IMR-90 (cell line): ENCODE measurements around the gene AMIGO3. TPM values are rescaled to one million over a fixed set of nuclear protein-coding genes. Genes with fewer than 3 reads are reported as not detected.

Source experiments
- ATAC-seq: fragments of 200-7000 bp; cut with Tn5 transposase; 2 replicates; pipeline ENCODE4 v1.9.1; 2020; ENCODE audit warnings: low read depth, mild to moderate bottlenecking, moderate library complexity
- BruUV-seq: library from RNA; stranded (reverse); fragments of 400-500 nt; replicated peaks from 2 replicates; lab custom pipeline; 2021; lab: Mats Ljungman, UMichigan
- CTCF ChIA-PET: fragments of 300-600 bp; formaldehyde crosslinking; extraction: SDS; loops from one replicate; lab custom pipeline; 2021; ENCODE audit warnings: antibody characterized with exemption; lab: Yijun Ruan, JAX
- POLR2A ChIA-PET: fragments of 300-600 bp; sonication (Branson Sonifier 250); formaldehyde crosslinking; loops from one replicate; lab custom pipeline; 2022; ENCODE audit warnings: antibody characterized with exemption; ENCODE audit not compliant: unreplicated experiment; lab: Charles Lee
- DNase-seq: peaks from one replicate; pipeline ENCODE4 v3.0.0; 2013
- H2AFZ ChIP-seq: replicated peaks from 2 replicates; pipeline ENCODE3; 2013; ENCODE audit warnings: low read length, mild to moderate bottlenecking; ENCODE audit not compliant: poor library complexity
- H2AK5ac ChIP-seq: 2 replicates; pipeline ENCODE4 v1.6.1; 2013; ENCODE audit warnings: low read depth, low read length, inconsistent platforms
- H2AK9ac ChIP-seq: replicated peaks from 2 replicates; pipeline ENCODE3; 2013; ENCODE audit warnings: mild to moderate bottlenecking, low read depth, low read length, moderate library complexity; ENCODE audit not compliant: poor library complexity
- H2BK120ac ChIP-seq: 2 replicates; pipeline ENCODE4 v1.6.1; 2013; ENCODE audit warnings: low read depth, low read length, inconsistent platforms
- H2BK15ac ChIP-seq: 3 replicates; pipeline ENCODE4 v1.6.1; 2013; ENCODE audit warnings: low read depth, low read length, inconsistent platforms
- H2BK20ac ChIP-seq: 2 replicates; pipeline ENCODE4 v1.6.1; 2013; ENCODE audit warnings: low read depth, mild to moderate bottlenecking, inconsistent platforms, low read length, moderate library complexity
- H2BK5ac ChIP-seq: 2 replicates; pipeline ENCODE4 v1.6.1; 2013; ENCODE audit warnings: mild to moderate bottlenecking, low read depth, low read length, inconsistent platforms; ENCODE audit not compliant: poor library complexity, severe bottlenecking
- H3K14ac ChIP-seq: replicated peaks from 2 replicates; pipeline ENCODE4 v1.6.1; 2013; ENCODE audit warnings: low read depth, low read length, inconsistent platforms
- H3K18ac ChIP-seq: 2 replicates; pipeline ENCODE4 v1.6.1; 2013; ENCODE audit warnings: low read depth, low read length, control low read depth
- H3K23ac ChIP-seq: 2 replicates; pipeline ENCODE4 v1.6.1; 2013; ENCODE audit warnings: low read depth, low read length, inconsistent platforms
- H3K27ac ChIP-seq: 2 replicates; pipeline ENCODE4 v1.5.1; 2013; ENCODE audit warnings: mild to moderate bottlenecking, control low read depth, low read length; ENCODE audit not compliant: insufficient read depth
- H3K27me3 ChIP-seq: 2 replicates; pipeline ENCODE4 v1.6.1; 2013; ENCODE audit warnings: low read length; ENCODE audit not compliant: control insufficient read depth, insufficient read depth
- H3K36me3 ChIP-seq: 2 replicates; pipeline ENCODE4 v1.6.1; 2013; ENCODE audit warnings: low read length, mixed read lengths; ENCODE audit not compliant: control insufficient read depth, insufficient read depth
- H3K4ac ChIP-seq: 2 replicates; pipeline ENCODE4 v1.6.1; 2013; ENCODE audit warnings: low read depth, low read length, inconsistent platforms
- H3K4me1 ChIP-seq: 2 replicates; pipeline ENCODE4 v1.6.1; 2013; ENCODE audit warnings: low read length, mixed read lengths; ENCODE audit not compliant: control insufficient read depth, insufficient read depth
- H3K4me2 ChIP-seq: 2 replicates; pipeline ENCODE4 v1.6.1; 2013; ENCODE audit warnings: low read depth, mild to moderate bottlenecking, control low read depth, low read length, moderate library complexity
- H3K4me3 ChIP-seq: 2 replicates; pipeline ENCODE4 v1.5.1; 2013; ENCODE audit warnings: low read depth, mild to moderate bottlenecking, control low read depth, low read length, moderate library complexity; ENCODE audit not compliant: insufficient read depth
- H3K56ac ChIP-seq: 2 replicates; pipeline ENCODE4 v1.6.1; 2013; ENCODE audit warnings: low read length, inconsistent platforms; ENCODE audit not compliant: insufficient read depth; ENCODE audit errors: extremely low read depth
- H3K79me1 ChIP-seq, 2 experiments: 2 replicates each; pipeline ENCODE4 v1.6.1; 2013; ENCODE audit warnings: low read length in 2 of 2, inconsistent platforms in 1 of 2, low read depth in 1 of 2
- H3K9ac ChIP-seq: 2 replicates; pipeline ENCODE4 v1.6.1; 2013; ENCODE audit warnings: low read depth, low read length, control low read depth
- H3K9me1 ChIP-seq: 2 replicates; pipeline ENCODE4 v1.6.1; 2013; ENCODE audit warnings: low read length, inconsistent platforms; ENCODE audit not compliant: insufficient read depth
- H3K9me3 ChIP-seq: 2 replicates; pipeline ENCODE4 v1.6.1; 2013; ENCODE audit warnings: low read length; ENCODE audit not compliant: control insufficient read depth, insufficient read depth
- H4K20me1 ChIP-seq: 2 replicates; pipeline ENCODE4 v1.6.1; 2013; ENCODE audit warnings: low read length, inconsistent platforms; ENCODE audit not compliant: insufficient read depth
- H4K5ac ChIP-seq: 2 replicates; pipeline ENCODE4 v1.6.1; 2013; ENCODE audit warnings: mild to moderate bottlenecking, low read depth, low read length, control low read depth
- H4K8ac ChIP-seq, 2 experiments: 2 replicates each; pipeline ENCODE4 v1.6.1; 2013; ENCODE audit warnings: low read depth in 2 of 2, low read length in 2 of 2, control low read depth in 1 of 2, inconsistent platforms in 1 of 2
- H4K91ac ChIP-seq: 2 replicates; pipeline ENCODE4 v1.6.1; 2013; ENCODE audit warnings: low read depth, low read length, inconsistent platforms; ENCODE audit not compliant: insufficient read depth
- BHLHE40 ChIP-seq: fragments of 150-350 bp; IDR thresholded peaks from 2 replicates; pipeline ENCODE4 v1.6.1; 2016; ENCODE audit warnings: mild to moderate bottlenecking, low read depth, low read length
- CEBPB ChIP-seq: IDR thresholded peaks from 2 replicates; pipeline ENCODE4 v1.6.1; 2012; ENCODE audit warnings: low read depth, low read length, improper control_type of control experiment
- CHD1 ChIP-seq: IDR thresholded peaks from 2 replicates; pipeline ENCODE4 v1.6.1; 2012; ENCODE audit warnings: low read depth, low read length, improper control_type of control experiment
- ELK1 ChIP-seq: fragments of 150-350 bp; IDR thresholded peaks from 2 replicates; pipeline ENCODE4 v1.6.1; 2016; ENCODE audit warnings: low read depth, mild to moderate bottlenecking, low read length, moderate library complexity, borderline replicate concordance
- FOS ChIP-seq: fragments of 150-350 bp; IDR thresholded peaks from 2 replicates; pipeline ENCODE4 v1.6.1; 2016; ENCODE audit warnings: low read depth, low read length
- MAFK ChIP-seq: IDR thresholded peaks from 2 replicates; pipeline ENCODE4 v1.6.1; 2012; ENCODE audit warnings: low read depth, low read length, improper control_type of control experiment
- MAZ ChIP-seq: IDR thresholded peaks from 2 replicates; pipeline ENCODE4 v1.6.1; 2012; ENCODE audit warnings: low read depth, mild to moderate bottlenecking, low read length, improper control_type of control experiment, moderate library complexity, borderline replicate concordance
- MXI1 ChIP-seq: IDR thresholded peaks from 2 replicates; pipeline ENCODE4 v1.6.1; 2012; ENCODE audit warnings: low read depth, mild to moderate bottlenecking, low read length, moderate library complexity, borderline replicate concordance
- NFE2L2 ChIP-seq: fragments of 150-350 bp; IDR thresholded peaks from 2 replicates; pipeline ENCODE4 v1.6.1; 2016; ENCODE audit warnings: low read depth, mild to moderate bottlenecking, low read length
- POLR2A ChIP-seq: IDR thresholded peaks from 2 replicates; pipeline ENCODE4 v1.6.1; 2012; ENCODE audit warnings: mild to moderate bottlenecking, low read depth, low read length
- RAD21 ChIP-seq: IDR thresholded peaks from 2 replicates; pipeline ENCODE4 v1.6.1; 2012; ENCODE audit warnings: low read length, improper control_type of control experiment
- RCOR1 ChIP-seq: IDR thresholded peaks from 2 replicates; pipeline ENCODE4 v1.6.1; 2012; ENCODE audit warnings: mild to moderate bottlenecking, low read length, improper control_type of control experiment; ENCODE audit not compliant: insufficient replicate concordance
- RFX5 ChIP-seq: IDR thresholded peaks from 2 replicates; pipeline ENCODE4 v1.8.0; 2012; ENCODE audit warnings: low read depth, mild to moderate bottlenecking, low read length, moderate library complexity
- SMC3 ChIP-seq: fragments of 150-350 bp; IDR thresholded peaks from 2 replicates; pipeline ENCODE4 v1.6.1; 2016; ENCODE audit warnings: low read depth, mild to moderate bottlenecking, antibody characterized with exemption, low read length, moderate library complexity
- WGBS, 2 experiments: methylation state at CpG; one replicate each; pipeline versions ENCODE4 v1.1.5 to v1.1.7; 2013; ENCODE audit warnings: missing lambda C conversion rate in 2 of 2; ENCODE audit not compliant: insufficient read length in 1 of 2; ENCODE audit errors: extremely low coverage in 2 of 2; 5-methylcytosine and 5-hydroxymethylcytosine counted together
- dilution Hi-C: fragments of 300-500 bp; cut with HindIII; formaldehyde crosslinking; loops from one replicate; pipeline ENCODE4 v1.14.3; 2018; ENCODE audit warnings: low sequenced_read_pairs; ENCODE audit not compliant: unreplicated experiment
- in situ Hi-C: fragments of 300-500 bp; cut with MboI; formaldehyde crosslinking; loops from 3 replicates; pipeline ENCODE4 v1.14.3; 2019; ENCODE audit warnings: low sequenced_read_pairs, inconsistent platforms, mixed read lengths
- intact Hi-C: fragments of 100-400 bp; cut with micrococcal nuclease; formaldehyde crosslinking; loops from 2 replicates; pipeline ENCODE4 v1.10.0; 2022
- polyA plus RNA-seq, 3 experiments: library from polyadenylated mRNA; depleted of rRNA; stranded (reverse); fragments of >200 nt; gene quantifications; 2 replicates each; pipeline ENCODE4 v1.2.3, GENCODE V29; 2012; ENCODE audit warnings: low replicate concordance in 1 of 3
- total RNA-seq: library from RNA; depleted of rRNA; stranded (reverse); fragments of >200 nt; gene quantifications from 2 replicates; pipeline ENCODE4 v1.2.3, GENCODE V29; 2012
- TF ChIP-seq, protein P1 (sequence below): conservative IDR thresholded peaks from 2 replicates; pipeline ENCODE4 v1.5.1; 2012; ENCODE audit warnings: mild to moderate bottlenecking, low read depth, low read length, improper control_type of control experiment
- TF ChIP-seq, protein P2 (sequence below): fragments of 150-350 bp; IDR thresholded peaks from 2 replicates; pipeline ENCODE4 v1.6.1; 2017; ENCODE audit warnings: mild to moderate bottlenecking, antibody characterized with exemption, low read length, low read depth

Gene AMIGO3
- total and polyA plus RNA-seq, 2 of the 4 experiments (the other 2 are of a cell fraction), result 1.5 TPM; not detected in 1

- Histone ChIP-seq H3K9me1 (peaks cover 7% of the 10 kb centered on the region; the same call in 1 of the 2 replicates), H2AK5ac (no peak overlapping the region), H4K5ac (no peak overlapping the region), H3K14ac (no peak overlapping the region), H2BK15ac (no peak overlapping the region), H4K91ac (no peak overlapping the region), H3K27ac (no peak overlapping the region), H3K23ac (no peak overlapping the region), H3K56ac (no peak overlapping the region), H2AFZ (no peak overlapping the region), H3K4me1 (peaks cover 5% of the 10 kb centered on the region; the same call in 1 of the 2 replicates), H2BK120ac (no peak overlapping the region), H4K8ac (no peak overlapping the region), H4K20me1 (peaks cover 47% of the 10 kb centered on the region), H3K9me3 (no peaks in the 10 kb centered on the region), H3K79me1 (peaks cover 38 to 73% of the 10 kb centered on the region in 2 experiments), H3K18ac (no peak overlapping the region), H2AK9ac (no peak overlapping the region), H3K27me3 (no peaks in the 10 kb centered on the region), H2BK5ac (no peak overlapping the region), H3K4ac (no peak overlapping the region), H3K4me2 (no peak overlapping the region), H3K36me3 (no peaks in the 10 kb centered on the region), H2BK20ac (no peak overlapping the region), H3K4me3 (no peak overlapping the region), H3K9ac (no peak overlapping the region)
- in situ Hi-C loops, result no loop called here
- ChIA-PET POLR2A (no interaction called here), CTCF (no interaction called here)
- dilution Hi-C loops, result no loop called here
- ATAC-seq (no peak), DNase-seq (no peak)
- intact Hi-C loops, result no loop called here
- BruUV-seq, result no TSS peak
- TF ChIP-seq ELK1 (no peak), SMC3 (no peak), RCOR1 (no peak), MAFK (no peak), RAD21 (no peak), MXI1 (no peak), POLR2A (no peak), CHD1 (no peak), NFE2L2 (no peak), MAZ (no peak), FOS (no peak), CEBPB (no peak), RFX5 (no peak), BHLHE40 (no peak)
- TF ChIP-seq, protein P1, sequence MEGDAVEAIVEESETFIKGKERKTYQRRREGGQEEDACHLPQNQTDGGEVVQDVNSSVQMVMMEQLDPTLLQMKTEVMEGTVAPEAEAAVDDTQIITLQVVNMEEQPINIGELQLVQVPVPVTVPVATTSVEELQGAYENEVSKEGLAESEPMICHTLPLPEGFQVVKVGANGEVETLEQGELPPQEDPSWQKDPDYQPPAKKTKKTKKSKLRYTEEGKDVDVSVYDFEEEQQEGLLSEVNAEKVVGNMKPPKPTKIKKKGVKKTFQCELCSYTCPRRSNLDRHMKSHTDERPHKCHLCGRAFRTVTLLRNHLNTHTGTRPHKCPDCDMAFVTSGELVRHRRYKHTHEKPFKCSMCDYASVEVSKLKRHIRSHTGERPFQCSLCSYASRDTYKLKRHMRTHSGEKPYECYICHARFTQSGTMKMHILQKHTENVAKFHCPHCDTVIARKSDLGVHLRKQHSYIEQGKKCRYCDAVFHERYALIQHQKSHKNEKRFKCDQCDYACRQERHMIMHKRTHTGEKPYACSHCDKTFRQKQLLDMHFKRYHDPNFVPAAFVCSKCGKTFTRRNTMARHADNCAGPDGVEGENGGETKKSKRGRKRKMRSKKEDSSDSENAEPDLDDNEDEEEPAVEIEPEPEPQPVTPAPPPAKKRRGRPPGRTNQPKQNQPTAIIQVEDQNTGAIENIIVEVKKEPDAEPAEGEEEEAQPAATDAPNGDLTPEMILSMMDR, result no peak
- TF ChIP-seq, protein P2, sequence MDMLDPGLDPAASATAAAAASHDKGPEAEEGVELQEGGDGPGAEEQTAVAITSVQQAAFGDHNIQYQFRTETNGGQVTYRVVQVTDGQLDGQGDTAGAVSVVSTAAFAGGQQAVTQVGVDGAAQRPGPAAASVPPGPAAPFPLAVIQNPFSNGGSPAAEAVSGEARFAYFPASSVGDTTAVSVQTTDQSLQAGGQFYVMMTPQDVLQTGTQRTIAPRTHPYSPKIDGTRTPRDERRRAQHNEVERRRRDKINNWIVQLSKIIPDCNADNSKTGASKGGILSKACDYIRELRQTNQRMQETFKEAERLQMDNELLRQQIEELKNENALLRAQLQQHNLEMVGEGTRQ, result no peak
- WGBS, 2 experiments, result 100% methylated on average over 1 of the region's 1 CpG; no CpG with 5 or more reads in 1 of the 2 experiments
Measured at GRCh38 chr3:49754536-49754935, 35.1 kb upstream of the AMIGO3 start.
